Mesendoderm (in vitro differentiated cells): ENCODE data around the gene TSR1.
A peak's percentile ranks its signal among the peaks of the same experiment; 100 is the strongest.

ENCODE experiments used
- DNase-seq: peaks from one replicate; pipeline ENCODE4 v3.0.0; 2013
- H2AK5ac ChIP-seq: 2 replicates; pipeline ENCODE4 v1.6.1; 2013; ENCODE audit warnings: low read length, inconsistent platforms
- H2BK120ac ChIP-seq: 2 replicates; pipeline ENCODE4 v1.6.1; 2013; ENCODE audit warnings: low read depth, mild to moderate bottlenecking, low read length, moderate library complexity, mixed read lengths
- H2BK15ac ChIP-seq: replicated peaks from 2 replicates; pipeline ENCODE4 v1.6.1; 2013; ENCODE audit warnings: low read depth, mild to moderate bottlenecking, moderate library complexity
- H2BK5ac ChIP-seq: 2 replicates; pipeline ENCODE4 v1.6.1; 2013; ENCODE audit warnings: low read length, inconsistent platforms
- H3K18ac ChIP-seq: 2 replicates; pipeline ENCODE4 v1.6.1; 2013; ENCODE audit warnings: mild to moderate bottlenecking, low read length, mixed read lengths
- H3K23ac ChIP-seq: one replicate; pipeline ENCODE4 v1.6.1; 2013; ENCODE audit warnings: low read length
- H3K27ac ChIP-seq: 2 replicates; pipeline ENCODE4 v1.5.1; 2013; ENCODE audit warnings: low read depth, mild to moderate bottlenecking, inconsistent platforms, low read length, moderate library complexity
- H3K27me3 ChIP-seq: 2 replicates; pipeline ENCODE4 v1.6.1; 2013; ENCODE audit warnings: low read length, control low read depth, mild to moderate bottlenecking, inconsistent platforms; ENCODE audit not compliant: insufficient read depth, poor library complexity
- H3K36me3 ChIP-seq: 2 replicates; pipeline ENCODE4 v1.6.1; 2013; ENCODE audit warnings: low read length, inconsistent platforms; ENCODE audit not compliant: control insufficient read depth, insufficient read depth
- H3K4ac ChIP-seq: one replicate; pipeline ENCODE4 v1.6.1; 2013; ENCODE audit warnings: low read depth, mild to moderate bottlenecking, low read length, moderate library complexity
- H3K4me1 ChIP-seq: 2 replicates; pipeline ENCODE4 v1.6.1; 2013; ENCODE audit warnings: low read depth, low read length, inconsistent platforms; ENCODE audit not compliant: control insufficient read depth
- H3K4me2 ChIP-seq: 2 replicates; pipeline ENCODE4 v1.6.1; 2013; ENCODE audit warnings: low read length
- H3K4me3 ChIP-seq: 2 replicates; pipeline ENCODE4 v1.5.1; 2013; ENCODE audit warnings: mild to moderate bottlenecking, low read length
- H3K56ac ChIP-seq: one replicate; pipeline ENCODE4 v1.6.1; 2013; ENCODE audit warnings: low read length
- H3K79me1 ChIP-seq: 2 replicates; pipeline ENCODE4 v1.6.1; 2013; ENCODE audit warnings: low read length, inconsistent platforms
- H3K79me2 ChIP-seq: 2 replicates; pipeline ENCODE4 v1.6.1; 2013; ENCODE audit warnings: mild to moderate bottlenecking, low read length; ENCODE audit not compliant: control insufficient read depth, insufficient read depth
- H3K9ac ChIP-seq: 2 replicates; pipeline ENCODE4 v1.6.1; 2013; ENCODE audit warnings: low read length, inconsistent platforms
- H4K5ac ChIP-seq: one replicate; pipeline ENCODE4 v1.6.1; 2013; ENCODE audit warnings: low read length
- H4K8ac ChIP-seq: one replicate; pipeline ENCODE4 v1.6.1; 2013; ENCODE audit warnings: low read depth, mild to moderate bottlenecking, control low read depth, low read length, moderate library complexity
- WGBS: extraction: QIAGEN DNeasy Blood & Tissue Kit; methylation state at CpG from one replicate; pipeline ENCODE4 v1.1.7; 2013; ENCODE audit warnings: low lambda C conversion rate, missing lambda C conversion rate; ENCODE audit not compliant: insufficient coverage; ENCODE audit errors: extremely low coverage; 5-methylcytosine and 5-hydroxymethylcytosine counted together

The TSR1 gene

GRCh38 chr17:2338315-2338657 is 2.0 kb upstream of the TSR1 start:
- Histone ChIP-seq H3K9ac (peak overlapping the region; percentile 71), H2BK15ac (no peak overlapping the region), H3K27me3 (no peaks in the 10 kb centered on the region), H3K79me2 (peaks cover 25% of the 10 kb centered on the region), H4K8ac (no peak overlapping the region), H3K79me1 (peaks cover 11% of the 10 kb centered on the region), H3K4me3 (peak overlapping the region; percentile 64), H2BK120ac (no peak overlapping the region), H2AK5ac (no peak overlapping the region), H3K4me1 (no peaks in the 10 kb centered on the region), H3K4ac (no peak overlapping the region), H3K56ac (peak overlapping the region; percentile 81), H3K4me2 (peak overlapping the region; percentile 77), H3K36me3 (peaks cover 14% of the 10 kb centered on the region), H3K18ac (no peak overlapping the region), H3K27ac (no peak overlapping the region), H3K23ac (no peak overlapping the region), H2BK5ac (no peak overlapping the region), H4K5ac (no peak overlapping the region)
- peak; percentile 62 for DNase-seq
- WGBS: no CpG with 5 or more reads among the region's 5 CpGs

DNA sequence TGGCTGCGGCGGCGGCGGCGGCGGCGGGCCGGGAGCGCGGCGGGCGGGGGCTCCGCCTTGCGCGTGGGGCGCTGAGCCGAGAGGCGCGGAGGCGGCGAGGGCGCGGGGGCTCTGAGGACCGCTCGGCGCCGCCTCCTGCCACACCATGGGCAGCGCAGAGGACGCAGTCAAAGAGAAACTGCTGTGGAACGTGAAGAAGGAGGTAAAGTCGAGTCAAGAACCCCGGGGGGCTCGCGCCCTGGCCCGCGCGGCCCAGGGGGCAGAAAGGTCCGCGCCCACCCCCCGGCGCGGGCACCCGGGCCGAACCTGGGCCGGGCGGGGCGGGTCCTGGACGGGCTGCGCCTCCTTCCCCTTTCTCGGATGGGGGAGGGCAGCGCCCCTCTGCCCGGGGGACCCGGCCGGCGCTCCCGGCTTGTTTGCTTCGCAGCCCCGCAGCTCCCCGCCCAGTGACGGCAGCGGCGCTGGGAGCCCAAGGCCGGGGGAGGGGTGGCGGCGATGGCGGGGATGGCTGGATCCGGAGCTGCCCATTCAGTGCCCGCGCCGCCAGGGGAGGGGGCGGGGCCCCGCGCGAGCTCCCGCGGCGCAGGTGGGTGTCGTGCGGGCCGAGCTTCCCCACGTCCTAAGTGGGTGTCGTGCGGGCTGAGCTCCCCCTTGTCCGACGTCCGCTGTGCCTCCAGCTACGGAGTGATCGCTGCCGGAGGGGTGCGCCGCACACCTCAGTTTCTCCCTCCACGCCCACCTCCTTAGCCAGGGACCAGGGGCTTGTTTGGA is 1.5 kb upstream of the TSR1 start:
- Histone ChIP-seq H2AK5ac (no peak overlapping the region), H3K18ac (peak overlapping the region; percentile 88), H2BK120ac (peak overlapping the region; percentile 24), H3K4me2 (peak overlapping the region; percentile 77), H3K79me2 (peaks cover 27% of the 10 kb centered on the region), H3K79me1 (peaks cover 13% of the 10 kb centered on the region), H3K4me3 (peak overlapping the region; percentile 64), H3K56ac (peak overlapping the region; percentile 86), H3K9ac (peak overlapping the region; percentile 71), H2BK5ac (no peak overlapping the region), H4K5ac (no peak overlapping the region), H3K27me3 (no peaks in the 10 kb centered on the region), H4K8ac (no peak overlapping the region), H3K27ac (no peak overlapping the region), H3K4me1 (no peaks in the 10 kb centered on the region), H2BK15ac (no peak overlapping the region), H3K36me3 (peaks cover 18% of the 10 kb centered on the region), H3K23ac (no peak overlapping the region), H3K4ac (peak overlapping the region; percentile 50)
- DNase-seq: peak; percentile 47
- no CpG with 5 or more reads among the region's 92 CpGs for WGBS

DNA sequence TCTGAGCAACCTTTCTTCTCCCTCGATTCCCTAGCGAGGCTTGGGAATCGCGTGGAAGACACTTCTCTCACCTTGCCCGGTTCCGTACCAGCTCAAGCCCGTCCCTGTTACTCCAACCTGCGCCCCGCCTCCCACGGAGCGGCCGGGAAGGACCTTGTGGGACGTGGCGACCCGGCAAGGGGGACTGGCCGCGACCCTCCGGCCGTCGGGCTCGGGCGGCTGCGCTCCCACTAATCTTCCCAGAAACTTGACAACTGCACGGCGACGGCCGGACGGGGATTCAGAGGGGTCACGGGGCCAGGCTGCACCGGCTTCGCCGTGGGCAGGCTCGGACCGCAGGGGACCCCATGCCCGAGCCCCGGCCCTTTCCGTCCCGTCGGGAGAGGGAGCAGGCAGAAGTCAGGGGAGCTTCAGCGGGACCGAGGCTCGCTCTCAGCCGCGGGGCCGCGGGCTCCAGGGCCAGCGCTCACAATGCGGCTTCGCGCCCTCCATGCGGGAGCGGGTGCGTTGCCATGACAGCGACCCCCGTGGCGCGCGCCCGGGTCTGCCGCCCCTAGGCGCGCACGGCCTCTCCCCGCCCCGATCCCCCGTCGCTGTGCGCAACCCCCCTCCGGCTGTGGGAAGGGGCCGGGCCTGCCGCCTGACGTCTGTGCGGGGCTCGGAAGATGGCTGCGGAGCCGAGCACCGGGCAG is 741 bp upstream of the TSR1 start, which contains the start of gene SGSM2:
SGSM2 (plus strand) TSS at position 650 of the 692 bp plus-strand sequence. CDS start 188 bp downstream, outside the sequence.
- H4K8ac ChIP-seq: no peak within 1 kb of the TSS
- no peaks in the 10 kb centered on the region for H3K27me3 ChIP-seq
- H2BK15ac ChIP-seq: no peak within 1 kb of the TSS
- no peak within 1 kb of the TSS for H4K5ac ChIP-seq
- no peak within 1 kb of the TSS for H2BK5ac ChIP-seq
- peak; percentile 38 for DNase-seq
- peak within 1 kb of the TSS; percentile 0 for H3K27ac ChIP-seq
- peaks cover 18% of the 10 kb centered on the region for H3K36me3 ChIP-seq
- no CpG with 5 or more reads among the region's 77 CpGs for WGBS
- peak within 1 kb of the TSS; percentile 64 for H3K4me3 ChIP-seq
- peak within 1 kb of the TSS; percentile 24 for H2BK120ac ChIP-seq
- H3K18ac ChIP-seq: peak within 1 kb of the TSS; percentile 88
- H2AK5ac ChIP-seq: no peak within 1 kb of the TSS
- H3K56ac ChIP-seq: peak within 1 kb of the TSS; percentile 86
- H3K23ac ChIP-seq: peak within 1 kb of the TSS; percentile 87
- peaks cover 13% of the 10 kb centered on the region for H3K79me1 ChIP-seq
- H3K4ac ChIP-seq: peak within 1 kb of the TSS; percentile 61
- H3K4me1 ChIP-seq: no peaks in the 10 kb centered on the region
- H3K9ac ChIP-seq: peak within 1 kb of the TSS; percentile 71
- H3K79me2 ChIP-seq: peaks cover 27% of the 10 kb centered on the region
- H3K4me2 ChIP-seq: peak within 1 kb of the TSS; percentile 77

DNA sequence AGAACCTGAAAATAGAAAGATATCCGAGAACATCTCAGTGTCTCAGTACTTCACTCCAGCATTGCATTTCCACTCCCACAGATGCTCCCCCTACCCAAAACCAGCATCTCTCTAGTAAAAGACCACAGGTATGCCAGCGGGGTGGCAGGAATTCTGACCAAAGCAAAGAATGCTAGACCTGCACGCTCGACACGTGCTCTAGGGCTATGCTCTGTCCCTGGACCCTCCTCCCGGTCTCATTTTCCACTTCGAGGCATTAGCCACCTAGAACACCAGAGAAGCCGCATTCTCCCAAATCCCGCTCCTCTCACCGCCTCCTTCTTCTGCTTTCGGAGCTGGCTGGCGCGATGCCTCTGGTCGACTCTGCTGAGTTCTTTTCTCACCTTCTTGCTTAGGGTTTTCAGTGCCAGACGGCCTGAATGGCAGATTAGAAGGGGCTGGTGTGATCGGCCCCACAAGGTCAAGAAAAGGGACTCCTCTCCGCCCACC is 487 bp downstream of the TSR1 start:
- H3K4ac ChIP-seq: peak overlapping the region; percentile 70
- peaks cover 27% of the 10 kb centered on the region for H3K79me2 ChIP-seq
- H3K23ac ChIP-seq: no peak overlapping the region
- no peaks in the 10 kb centered on the region for H3K27me3 ChIP-seq
- H2BK120ac ChIP-seq: no peak overlapping the region
- no peak overlapping the region for H4K8ac ChIP-seq
- H3K27ac ChIP-seq: no peak overlapping the region
- H2BK5ac ChIP-seq: no peak overlapping the region
- peaks cover 26% of the 10 kb centered on the region for H3K36me3 ChIP-seq
- H2AK5ac ChIP-seq: peak overlapping the region; percentile 60
- peak overlapping the region; percentile 85 for H3K56ac ChIP-seq
- DNase-seq: peak; percentile 59
- peak overlapping the region; percentile 96 for H3K9ac ChIP-seq
- no peak overlapping the region for H4K5ac ChIP-seq
- H3K79me1 ChIP-seq: peaks cover 16% of the 10 kb centered on the region
- no peak overlapping the region for H2BK15ac ChIP-seq
- H3K4me3 ChIP-seq: peak overlapping the region; percentile 91
- no CpG with 5 or more reads among the region's 17 CpGs for WGBS
- H3K4me1 ChIP-seq: no peaks in the 10 kb centered on the region
- no peak overlapping the region for H3K18ac ChIP-seq
- peak overlapping the region; percentile 84 for H3K4me2 ChIP-seq

DNA sequence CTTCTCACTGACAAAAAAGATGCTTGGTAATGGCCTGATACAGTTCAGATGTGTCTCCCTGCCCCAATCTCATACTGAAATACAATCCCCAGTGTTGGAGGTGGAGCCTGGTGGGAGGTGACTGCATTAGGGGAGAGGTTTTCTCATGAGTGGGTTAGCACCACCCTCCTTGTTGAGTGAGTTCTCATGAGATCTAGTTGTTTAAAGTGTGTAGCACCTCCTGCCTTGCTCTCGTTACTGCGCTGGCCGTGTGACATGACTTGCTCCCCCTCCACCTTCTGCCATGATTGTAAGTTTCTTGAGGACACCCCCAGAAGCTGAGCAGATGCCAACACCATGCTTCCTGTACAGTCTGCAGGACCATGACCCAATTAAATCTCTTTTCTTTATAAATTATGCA is 5.0 kb downstream of the TSR1 start:
- Histone ChIP-seq H3K4me2 (no peak overlapping the region), H4K8ac (no peak overlapping the region), H3K18ac (no peak overlapping the region), H2AK5ac (no peak overlapping the region), H3K79me1 (peaks cover 19% of the 10 kb centered on the region), H4K5ac (no peak overlapping the region), H2BK15ac (no peak overlapping the region), H3K9ac (no peak overlapping the region), H3K56ac (no peak overlapping the region), H3K4ac (no peak overlapping the region), H3K79me2 (peaks cover 32% of the 10 kb centered on the region), H3K36me3 (peaks cover 40% of the 10 kb centered on the region), H2BK5ac (no peak overlapping the region), H3K27me3 (no peaks in the 10 kb centered on the region), H3K4me1 (no peaks in the 10 kb centered on the region), H3K27ac (no peak overlapping the region), H2BK120ac (no peak overlapping the region), H3K4me3 (no peak overlapping the region), H3K23ac (no peak overlapping the region)
- no peak for DNase-seq
- WGBS: no CpG with 5 or more reads among the region's 3 CpGs
